CD4-positive, alpha-beta T cell treated with Interleukin-17A for 1 hour (primary cell): ENCODE measurements around the gene ZBTB12.

Experiments
- DNase-seq: peaks from one replicate; pipeline ENCODE4 v3.0.0-alpha.2; 2020

Gene ZBTB12

DNA sequence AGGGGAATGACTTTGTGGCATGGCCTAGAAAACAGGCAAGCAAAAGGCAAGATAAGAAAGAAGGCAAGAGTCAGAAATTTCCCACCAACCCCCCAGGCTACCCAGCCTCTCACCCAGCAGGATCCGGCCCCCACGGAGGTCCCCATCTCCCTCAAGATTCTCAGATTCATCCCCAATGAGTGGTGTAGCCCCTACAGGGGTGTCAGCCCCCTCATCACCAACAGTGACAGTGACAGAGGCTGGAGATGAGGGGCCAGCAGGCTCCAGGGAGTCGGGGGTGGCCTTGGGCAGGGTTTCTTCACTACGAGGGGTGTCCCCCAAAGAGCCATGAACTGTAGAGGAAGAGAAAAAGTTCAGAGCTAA, 5.4 kb downstream of the ZBTB12 start:
- DNase-seq = no peak

DNA sequence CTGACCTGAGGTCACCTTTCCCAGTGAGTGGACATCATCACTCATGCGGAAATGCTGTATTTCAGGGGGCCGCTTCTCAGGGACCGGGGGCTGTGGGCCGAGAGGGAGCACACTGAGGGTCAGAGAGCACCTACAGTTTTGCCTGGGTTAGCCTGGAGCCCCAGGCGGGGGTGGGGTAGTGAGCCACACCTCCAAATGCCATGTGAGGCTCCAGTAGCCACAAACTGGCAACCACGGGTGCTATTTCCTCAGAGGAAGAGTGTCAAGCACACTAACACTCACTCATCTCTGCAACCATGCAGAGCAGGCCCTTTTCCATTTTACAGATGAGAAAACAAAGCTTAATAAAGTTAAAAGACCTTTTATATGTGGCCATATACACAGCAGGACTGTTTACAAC, 9.1 kb downstream of the ZBTB12 start:
- no peak for DNase-seq

DNA sequence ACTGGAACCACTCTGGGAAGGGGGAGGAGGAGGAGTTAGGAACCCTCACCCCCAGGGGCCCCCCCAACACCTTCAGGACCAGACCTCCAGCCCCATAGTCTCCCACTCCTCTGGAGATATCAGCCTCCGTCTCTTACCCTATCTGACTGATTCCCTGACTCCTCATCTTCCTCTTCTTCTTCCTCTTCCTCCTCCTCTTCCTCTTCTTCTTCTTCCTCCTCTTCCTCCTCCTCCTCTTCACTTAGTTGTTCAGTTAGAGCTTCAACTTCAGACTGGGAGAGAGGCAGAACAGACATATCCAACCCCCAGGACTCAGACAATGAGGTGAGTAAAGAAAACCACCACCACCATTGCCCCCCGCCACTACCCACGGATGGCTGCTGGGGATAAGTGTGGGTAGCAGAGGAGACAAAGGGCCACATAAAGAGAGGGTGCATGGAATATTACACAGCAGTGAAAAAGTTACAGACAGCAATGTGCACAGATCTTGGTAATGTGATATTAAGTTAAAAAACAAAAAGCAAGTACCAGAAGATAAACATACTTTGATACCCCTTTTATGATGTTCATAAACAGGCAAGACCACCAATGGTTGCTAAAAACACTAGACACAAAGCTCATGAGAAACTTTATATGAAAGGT, 12.4 kb downstream of the ZBTB12 start:
- no peak for DNase-seq

DNA sequence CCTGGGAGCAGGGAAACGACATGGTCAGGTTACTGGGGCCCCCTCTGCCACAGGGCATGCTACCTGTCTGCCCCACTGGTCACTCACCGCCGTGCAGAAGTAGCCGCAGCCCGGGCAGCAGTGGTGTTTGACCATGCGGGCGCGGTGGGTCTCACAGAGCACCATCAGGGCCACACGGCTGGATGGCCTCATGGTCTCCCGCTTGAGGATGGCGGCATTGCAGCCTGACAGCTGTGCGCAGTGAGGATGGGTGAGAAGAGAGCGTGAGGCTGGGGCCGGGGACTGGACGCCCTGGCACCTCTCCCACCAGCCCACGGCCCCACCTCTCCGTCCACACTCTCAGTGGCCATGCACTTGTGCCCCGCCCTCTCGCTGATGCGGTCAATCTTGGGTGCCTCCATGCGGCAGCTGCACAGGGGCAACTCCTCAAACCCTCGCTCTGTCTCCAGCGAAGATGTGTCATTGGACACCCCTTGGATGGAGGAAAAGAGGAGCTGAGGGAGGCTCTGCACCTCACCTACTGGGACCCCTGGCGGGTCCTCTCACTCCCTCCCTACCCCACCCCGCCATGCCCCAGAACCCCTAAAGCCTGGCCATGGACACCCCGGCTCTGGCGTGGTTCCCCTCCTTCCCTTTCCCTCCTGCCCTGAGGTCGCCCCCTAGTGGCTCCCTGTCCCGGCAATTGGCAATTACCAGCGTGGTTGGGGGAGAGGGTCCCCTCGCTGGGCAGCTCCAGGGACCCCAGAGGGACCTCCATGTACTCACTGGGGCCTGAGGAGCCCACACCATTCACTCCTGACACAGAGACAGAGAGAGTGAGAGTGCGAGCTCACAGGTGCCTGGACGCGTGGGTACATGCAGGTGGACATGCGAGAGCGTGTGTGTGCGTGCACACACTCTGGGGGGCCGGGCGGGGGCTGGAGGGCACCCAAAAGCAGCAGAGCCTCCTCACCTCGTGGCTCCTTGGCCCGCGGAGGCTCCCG, 13.3 kb downstream of the ZBTB12 start:
- DNase-seq = peak; percentile 50

DNA sequence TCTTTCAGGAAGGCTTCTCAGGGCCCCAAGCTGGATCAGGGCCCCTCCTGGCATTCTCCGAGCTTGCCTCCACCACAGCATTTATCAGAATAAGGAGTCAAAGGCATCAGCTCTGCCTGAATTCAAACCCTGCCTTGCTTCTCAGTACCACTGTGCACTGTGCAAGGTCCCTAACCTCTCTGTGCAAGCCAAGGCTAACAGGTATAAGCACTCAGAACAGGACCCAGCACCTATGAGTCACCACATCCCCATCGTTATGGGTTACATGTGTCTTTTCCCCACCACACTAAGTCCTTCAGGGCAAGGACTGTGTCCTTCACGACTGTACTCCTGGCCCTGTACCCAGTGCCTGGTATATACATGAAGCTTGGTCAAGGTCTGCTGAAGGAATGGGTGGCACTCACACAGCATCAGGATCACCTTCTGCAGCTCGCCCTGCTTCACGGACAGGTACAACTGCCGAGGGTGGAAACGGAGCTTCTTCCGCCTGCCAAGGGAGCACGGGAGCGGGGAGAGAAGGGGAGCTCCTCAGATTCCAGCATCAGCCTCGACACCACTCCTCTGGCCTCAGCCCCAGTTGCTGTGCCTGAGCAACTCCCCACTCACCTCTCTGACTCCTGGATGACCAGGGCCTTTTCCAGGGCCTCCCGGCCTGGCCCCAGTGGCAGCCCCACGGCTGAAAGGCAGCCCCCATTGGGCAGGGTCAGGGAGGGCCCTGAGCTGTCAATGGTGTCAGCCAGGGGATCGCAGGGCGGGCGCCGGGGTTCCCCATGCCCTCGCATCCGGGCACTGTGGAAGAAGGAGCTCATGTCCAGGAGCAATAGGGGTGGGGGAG, 14.5 kb downstream of the ZBTB12 start:
- DNase-seq = no peak

DNA sequence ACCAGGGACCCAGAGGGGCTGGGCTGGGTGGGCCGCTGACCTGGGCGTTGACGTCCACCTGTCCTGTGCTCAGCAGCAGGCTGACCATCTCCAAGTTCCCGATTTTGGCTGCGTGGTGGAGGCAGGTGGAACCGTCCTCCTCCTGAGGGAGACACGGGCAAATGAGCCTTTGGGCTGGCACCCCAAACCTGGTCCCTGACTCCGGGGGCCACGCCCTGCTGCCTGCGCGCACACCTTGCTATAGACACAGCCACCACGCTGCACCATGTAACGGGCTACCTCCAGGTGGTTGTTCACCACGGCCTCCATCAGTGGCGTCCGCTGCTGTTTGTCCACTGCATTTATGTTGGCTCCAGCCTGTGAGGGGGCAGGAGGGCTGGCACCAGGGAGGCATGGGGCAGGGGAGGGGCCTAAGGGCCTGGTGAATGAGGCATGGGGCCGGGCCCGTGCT, 15.3 kb downstream of the ZBTB12 start:
- no peak for DNase-seq

DNA sequence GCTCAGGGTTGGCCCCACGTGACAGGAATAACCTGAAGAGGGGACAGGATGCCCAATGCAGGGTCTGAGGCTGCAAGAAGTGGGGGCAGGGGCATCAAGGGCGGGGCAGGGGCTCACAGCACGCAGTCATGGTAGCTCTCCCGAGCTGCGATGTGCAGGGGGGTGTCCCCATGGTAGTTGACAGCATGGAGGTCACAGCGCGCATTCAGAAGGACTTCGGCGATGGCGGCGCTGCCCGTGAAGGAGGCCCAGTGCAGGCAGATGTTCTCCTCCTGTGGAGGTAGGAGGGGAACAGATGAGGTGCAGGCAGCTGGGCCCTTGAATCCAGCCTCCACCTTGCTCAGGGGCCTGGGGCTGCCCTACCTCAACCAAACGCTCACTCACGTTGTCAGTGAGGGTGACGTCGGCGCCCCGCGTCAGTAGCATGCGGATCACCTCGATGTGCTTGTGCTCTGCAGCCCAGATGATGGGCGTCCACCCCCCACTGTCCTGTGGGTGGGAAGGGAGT, 17.3 kb downstream of the ZBTB12 start:
- no peak for DNase-seq

DNA sequence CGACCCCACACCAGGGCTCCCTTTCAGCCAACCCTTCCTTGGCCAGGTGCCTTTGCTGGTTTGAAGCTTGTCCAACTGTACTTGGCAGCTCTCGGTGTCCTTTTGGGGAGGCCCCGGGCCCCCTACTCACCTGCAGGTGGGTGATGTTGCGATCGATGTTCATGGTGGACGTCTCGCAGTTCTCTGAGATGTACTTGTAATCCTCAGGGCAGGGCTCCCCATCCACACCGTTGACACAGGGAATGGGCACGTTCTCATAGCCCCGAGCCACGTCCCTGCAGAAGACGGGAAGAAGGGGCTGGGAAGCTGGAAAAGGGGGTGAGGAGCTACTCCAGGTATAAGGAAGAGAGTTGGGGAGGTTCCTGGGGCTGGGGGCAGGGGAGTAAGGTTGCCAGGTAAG, 18.2 kb downstream of the ZBTB12 start:
- no peak for DNase-seq

DNA sequence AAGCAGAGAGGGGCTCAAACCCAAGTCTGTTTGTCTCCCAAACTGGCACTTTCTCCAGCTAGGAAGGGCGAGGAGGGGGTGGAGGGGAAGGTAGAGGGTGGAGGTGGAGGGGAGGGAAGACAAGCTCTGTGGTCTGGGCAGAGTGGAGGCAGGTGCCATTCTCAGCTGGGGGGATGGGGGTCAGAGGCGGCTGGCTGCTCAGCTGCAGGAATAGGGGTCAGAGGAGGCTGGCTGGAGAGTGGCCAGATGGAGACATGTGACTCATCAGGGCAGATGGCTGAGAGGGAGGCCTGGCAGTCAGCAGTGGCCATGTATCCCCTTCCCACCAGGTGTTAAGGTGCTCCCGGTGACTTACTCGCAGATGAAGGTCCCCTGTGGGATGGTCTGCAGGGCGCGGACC, 19.5 kb downstream of the ZBTB12 start:
- DNase-seq = no peak

DNA sequence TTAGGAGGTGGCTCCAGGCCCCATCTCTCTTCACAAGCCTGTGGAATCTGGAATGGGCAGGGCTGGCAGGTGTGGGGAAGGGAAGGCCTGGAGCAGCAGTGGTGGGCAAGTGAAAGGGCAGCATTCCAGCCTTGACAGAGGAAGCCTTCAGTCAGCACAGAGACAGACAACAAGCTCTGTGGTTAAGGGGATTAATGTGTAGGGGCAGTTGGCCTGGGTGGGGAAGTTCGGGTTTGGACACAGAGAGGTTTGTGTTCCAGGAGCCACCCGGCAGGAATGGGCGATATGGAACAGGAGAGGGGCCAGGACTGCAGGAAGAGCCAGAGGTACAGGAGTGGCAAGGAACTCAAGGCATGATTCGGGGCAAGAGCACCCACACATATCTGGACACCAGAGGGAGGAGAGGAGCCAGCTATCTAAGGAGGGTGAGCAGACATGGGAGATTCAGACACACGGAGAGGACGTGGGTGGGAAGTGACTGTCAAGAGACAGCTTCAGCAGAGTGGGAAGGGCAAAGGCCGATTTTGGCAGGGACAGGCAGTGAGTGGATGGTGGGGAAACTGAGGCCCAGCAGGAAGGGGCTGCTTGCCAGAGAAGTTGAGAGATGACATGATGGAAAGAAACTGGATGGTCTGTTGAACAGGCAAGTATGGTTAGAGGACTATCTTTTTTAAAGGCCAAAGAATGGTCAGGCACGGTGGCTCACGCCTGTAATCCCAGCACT, 20.6 kb downstream of the ZBTB12 start:
- no peak for DNase-seq

DNA sequence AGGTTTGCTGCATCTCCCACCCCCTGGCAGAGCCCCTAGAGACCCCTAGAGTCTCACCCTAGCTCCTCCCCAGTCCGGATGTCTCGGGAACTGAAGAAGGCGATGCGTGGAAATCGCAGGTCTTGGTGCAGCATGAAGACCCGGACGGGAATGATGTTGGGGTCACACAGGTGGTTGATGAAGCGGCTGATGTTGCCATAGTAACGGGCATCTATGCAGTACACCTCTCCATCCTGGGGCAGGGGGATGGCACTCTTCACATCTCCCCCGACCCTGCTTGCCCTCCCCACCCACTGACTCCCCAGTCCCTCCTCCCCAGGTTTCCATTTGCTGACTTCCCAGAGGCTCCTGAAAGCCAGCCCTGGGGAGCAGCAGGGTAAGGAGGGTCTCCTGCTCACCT, 21.3 kb downstream of the ZBTB12 start:
- no peak for DNase-seq

DNA sequence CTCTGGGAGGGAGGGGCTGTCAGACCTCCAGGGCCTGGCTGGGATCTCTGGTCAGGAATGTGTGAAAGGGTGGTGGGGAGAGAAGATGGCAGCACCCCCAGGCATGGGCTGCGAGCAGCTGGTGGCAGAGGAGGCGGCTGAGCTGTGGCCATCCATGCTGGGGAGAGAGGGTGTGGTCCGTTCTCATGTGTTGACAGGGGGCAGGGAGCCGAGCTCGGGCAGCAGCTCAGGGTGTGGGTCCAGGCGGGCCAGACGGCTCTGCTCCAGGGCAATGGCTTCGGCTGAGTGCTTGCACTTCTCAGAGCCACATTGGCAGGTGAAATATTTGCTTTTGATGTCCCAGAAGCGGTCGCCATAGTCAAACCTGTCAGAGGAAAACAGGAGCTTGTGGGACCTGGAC, 22.0 kb downstream of the ZBTB12 start:
- DNase-seq = no peak

DNA sequence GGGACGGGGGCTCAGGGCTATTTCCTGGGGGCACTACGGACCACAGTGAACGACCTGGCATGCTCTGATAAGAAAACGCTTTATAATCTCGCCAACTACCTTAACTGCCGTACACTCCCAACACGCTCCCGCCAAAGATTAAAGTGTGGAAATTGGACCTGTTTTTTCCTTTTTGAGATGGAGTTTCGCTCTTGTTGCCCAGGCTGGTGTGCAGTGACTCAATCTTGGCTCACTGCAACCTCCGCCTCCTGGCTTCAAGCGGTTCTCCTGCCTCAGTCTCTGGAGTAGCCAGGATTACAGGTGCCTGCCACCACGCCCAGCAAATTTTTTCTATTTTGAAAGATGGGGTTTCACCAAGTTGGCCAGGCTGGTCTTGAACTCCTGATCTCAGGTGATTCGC, 22.7 kb downstream of the ZBTB12 start:
- DNase-seq = no peak

DNA sequence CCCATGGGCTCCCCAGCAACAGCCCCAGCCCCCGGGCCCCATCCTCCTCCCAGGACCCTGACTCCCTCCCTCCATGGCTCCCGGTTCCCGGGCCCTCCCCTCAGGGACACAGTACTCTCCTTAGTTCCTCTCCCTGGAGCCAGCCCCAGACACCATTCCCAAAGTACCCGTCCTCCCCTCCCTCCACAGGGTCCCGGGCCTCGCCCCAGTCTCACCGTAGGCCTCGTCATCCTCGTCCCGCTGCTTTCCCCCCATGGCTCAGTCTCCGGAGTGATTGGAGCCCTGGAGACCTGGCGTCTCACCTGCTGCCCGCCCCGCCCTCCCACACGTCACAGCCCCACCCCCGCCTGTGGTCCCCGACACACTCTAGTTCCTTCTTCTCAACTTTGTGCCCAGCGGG, 23.2 kb downstream of the ZBTB12 start, which contains the start of gene SLC44A4:
Gene SLC44A4 (minus strand): TSS at position 272 of the 400 bp plus-strand sequence. CDS start 17 bp downstream, at position 255.
- DNase-seq = no peak

DNA sequence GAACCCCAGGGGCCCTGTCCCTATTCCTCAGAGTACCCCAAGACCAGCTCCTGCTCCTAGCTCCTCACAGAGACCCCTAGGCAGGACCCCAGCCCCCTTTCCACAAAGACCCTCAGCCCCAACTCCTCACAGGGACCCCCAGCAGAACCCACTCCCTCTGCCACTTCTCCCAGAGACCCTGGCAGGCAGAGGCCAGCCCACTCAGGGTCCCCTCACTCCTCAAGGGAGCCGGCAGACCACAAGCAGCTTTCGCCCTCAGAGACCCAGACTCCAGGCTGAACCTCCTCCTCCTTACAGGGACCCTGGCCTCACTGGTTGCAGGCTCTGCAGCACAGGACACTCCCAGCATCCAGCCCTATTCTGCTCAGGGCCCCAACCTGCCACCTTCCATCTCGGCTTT, 23.7 kb downstream of the ZBTB12 start:
- no peak for DNase-seq

DNA sequence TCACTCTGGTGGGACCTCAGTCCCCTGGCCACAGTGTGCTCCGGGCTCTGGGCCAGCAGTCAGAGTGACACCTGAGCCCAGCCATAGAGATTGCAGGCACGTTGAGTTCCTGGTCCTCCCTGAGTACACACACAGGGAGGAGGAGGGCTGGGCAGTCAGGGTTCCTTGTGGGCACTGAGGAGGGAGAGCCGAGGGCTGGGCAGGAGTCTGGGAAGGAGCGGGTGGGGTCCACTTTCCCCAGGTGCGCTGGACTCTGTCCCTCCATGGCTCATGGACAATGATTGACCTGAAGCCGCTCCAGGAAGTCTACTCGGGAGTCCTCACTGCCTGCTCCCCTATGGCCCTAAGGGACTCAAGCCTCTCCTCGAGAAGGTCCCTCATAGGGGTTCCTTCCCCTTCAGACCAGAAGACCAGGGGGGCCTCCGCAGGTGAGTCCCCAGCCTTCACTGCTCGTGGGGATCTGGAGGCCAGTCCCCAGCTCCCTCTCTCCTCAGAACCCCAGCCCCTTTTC, 24.2 kb downstream of the ZBTB12 start:
- no peak for DNase-seq

DNA sequence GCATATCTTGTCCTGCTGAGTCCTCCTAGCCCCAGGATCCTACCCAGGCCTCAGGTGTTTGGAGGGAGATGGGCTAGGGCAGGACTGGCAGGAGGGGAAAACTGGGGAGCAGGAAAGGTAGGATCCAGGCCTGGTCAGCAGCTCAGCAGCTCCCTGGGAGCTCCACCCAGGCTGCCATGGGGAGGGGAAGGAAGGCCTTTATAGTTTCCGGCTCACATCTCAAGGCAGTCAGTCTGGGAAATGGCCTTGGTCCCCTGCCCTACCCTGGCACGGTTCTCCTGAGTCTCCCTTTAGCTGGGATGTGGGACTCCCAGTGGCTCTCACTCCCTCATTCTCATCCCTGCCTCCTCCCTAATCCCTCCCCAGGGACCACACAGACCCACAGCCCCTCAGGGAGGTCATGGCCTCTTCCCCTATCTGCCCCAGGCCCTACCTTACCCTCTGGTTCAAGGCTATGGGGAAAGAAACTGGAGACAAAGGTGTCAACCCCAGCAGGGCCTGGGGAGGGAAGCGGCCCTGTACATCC, 24.7 kb downstream of the ZBTB12 start:
- no peak for DNase-seq

DNA sequence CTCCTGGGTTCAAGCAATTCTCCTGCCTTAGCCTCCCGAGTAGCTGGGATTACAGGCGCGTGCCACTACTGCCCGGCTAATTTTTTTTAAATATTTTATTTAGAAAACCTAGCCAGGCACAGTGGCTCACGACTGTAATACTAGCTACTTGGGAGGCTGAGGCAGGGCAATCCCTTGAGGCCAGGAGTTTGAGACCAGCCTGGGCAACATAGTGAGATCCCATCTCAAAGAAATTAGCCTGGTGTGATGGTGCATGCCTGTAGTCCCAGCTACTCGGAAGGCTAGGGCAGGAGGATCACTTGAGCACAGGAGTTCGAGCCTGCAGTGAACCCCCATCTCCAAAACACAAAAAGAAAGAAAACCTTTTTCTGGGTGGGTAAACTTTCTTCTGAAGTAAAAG, 25.5 kb downstream of the ZBTB12 start:
- no peak for DNase-seq

DNA sequence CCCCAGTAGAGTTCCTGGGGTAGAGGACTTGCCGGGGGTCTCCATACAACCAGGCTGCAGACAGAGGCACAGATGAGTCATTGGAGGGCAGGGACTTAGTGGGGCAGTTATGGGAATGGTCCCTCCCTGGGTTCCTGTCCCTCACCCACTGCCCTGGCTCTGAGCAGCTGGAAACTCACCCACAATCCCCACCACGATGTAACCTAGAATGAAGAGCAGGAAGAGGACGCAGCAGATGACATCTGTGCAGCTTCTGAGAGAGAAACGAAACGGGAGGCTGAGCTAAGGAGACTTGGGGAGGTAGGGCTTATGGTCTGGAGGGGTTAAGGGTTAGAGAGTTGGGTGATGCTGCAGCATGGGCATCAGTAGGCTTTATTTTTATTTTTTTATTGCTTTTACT, 26.0 kb downstream of the ZBTB12 start:
- DNase-seq = no peak

DNA sequence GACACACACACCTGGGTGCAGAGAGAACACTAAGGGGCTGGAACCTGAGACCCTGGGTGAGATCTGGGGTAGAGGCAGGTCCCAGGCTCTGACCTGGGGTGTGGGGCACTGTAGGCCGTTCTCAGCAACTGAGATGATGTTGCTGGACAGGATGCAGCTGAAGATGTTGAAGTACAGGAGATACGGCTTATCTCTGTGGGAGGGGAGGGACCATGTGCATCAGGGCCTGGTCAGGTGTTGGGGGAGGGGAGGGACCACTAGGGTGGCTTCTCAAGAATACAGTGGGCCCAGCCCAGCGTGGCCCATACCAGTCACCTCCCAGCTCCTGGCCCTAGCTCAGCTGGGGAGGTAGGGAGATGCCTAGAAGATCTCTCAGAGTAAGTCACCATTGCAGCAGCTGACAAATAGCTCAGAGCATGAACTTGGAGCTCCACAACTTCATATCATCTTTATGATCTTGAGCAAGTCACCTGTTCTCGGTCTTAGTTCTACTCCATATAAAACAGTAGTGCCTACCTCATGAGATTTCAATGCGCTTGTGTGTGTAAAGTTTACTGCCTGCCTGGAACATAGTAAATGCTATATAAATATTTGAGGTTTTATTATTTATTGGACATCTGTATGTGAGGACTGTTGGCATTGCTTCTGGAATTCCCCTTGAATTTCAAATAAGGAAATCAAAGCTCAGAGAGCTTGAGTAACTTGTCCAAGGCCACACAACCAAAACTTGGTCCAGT, 26.9 kb downstream of the ZBTB12 start:
- DNase-seq = no peak

DNA sequence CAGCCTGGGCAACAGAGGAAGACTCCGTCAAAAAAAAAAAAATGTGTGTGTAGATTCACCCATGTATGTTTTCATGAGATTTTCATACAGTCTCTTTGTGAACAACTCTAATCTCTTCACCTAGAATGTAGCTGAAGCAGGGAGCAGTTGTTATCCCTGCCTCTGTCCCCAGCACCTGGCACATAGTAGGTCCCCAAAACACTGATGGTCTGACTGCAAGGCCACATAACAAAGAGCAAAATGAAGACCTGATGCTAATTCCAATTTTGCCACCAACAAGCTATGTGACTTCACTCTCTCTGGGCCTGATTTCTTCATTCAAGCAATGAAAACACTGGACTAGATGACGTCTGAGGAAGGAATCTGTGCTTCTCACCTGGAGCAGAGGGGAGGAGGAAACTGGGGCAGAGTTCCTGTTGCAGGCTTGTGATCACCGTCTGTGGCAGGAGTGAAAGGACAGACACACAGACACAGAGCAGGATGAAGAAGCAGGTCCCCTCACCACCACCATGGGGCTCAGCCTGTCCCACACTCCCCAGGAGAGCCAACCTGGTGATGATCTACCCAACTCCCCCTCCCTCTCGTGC, 27.7 kb downstream of the ZBTB12 start:
- no peak for DNase-seq
